Retinal pigment epithelial cell (primary cell): ENCODE results near the gene SEMA7A.
A peak's percentile ranks its signal among the peaks of the same experiment; 100 is the strongest.

Source experiments
- DNase-seq: peaks from one replicate; pipeline ENCODE4 v3.0.0-alpha.2; 2010; ENCODE audit warnings: low read depth
- H3K4me3 ChIP-seq: 2 replicates; pipeline ENCODE4 v1.5.1; 2011; ENCODE audit warnings: mild to moderate bottlenecking, low read length, control low read depth, moderate library complexity
- TF ChIP-seq, protein P1 (sequence below): conservative IDR thresholded peaks from 2 replicates; pipeline ENCODE4 v1.5.1; 2011; ENCODE audit warnings: low read depth, low read length, control low read depth, inconsistent platforms

The SEMA7A gene

DNA sequence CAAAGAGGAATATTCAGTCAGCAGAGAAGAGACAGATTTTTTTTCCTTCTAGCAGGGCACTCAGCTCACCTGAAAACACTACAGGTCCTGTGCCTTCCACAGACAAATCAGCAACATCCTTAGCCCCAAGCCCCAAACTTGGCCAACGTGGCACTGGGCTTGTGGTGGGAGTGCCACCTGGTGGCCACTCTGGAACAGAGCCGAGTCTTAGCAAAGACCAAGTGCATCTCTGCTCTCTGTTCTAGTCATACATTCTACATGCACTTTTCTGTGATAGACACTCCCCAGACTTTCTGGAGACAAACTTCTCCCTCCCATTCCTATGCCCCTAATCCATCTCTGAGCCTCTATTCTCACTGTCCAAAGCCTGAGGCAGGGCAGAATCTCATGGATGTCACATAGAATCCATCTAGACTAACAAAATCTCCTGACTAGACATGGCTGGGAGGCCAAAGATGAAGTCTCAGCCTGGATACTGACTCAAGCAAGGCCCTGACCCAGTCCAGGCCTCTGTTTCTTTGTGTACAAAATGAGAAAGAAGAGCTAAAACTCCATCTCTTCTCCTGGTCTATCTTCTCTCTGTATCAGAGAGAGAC lies 5.1 kb upstream of the SEMA7A start:
- no peak overlapping the region for H3K4me3 ChIP-seq
- TF ChIP-seq, protein P1, sequence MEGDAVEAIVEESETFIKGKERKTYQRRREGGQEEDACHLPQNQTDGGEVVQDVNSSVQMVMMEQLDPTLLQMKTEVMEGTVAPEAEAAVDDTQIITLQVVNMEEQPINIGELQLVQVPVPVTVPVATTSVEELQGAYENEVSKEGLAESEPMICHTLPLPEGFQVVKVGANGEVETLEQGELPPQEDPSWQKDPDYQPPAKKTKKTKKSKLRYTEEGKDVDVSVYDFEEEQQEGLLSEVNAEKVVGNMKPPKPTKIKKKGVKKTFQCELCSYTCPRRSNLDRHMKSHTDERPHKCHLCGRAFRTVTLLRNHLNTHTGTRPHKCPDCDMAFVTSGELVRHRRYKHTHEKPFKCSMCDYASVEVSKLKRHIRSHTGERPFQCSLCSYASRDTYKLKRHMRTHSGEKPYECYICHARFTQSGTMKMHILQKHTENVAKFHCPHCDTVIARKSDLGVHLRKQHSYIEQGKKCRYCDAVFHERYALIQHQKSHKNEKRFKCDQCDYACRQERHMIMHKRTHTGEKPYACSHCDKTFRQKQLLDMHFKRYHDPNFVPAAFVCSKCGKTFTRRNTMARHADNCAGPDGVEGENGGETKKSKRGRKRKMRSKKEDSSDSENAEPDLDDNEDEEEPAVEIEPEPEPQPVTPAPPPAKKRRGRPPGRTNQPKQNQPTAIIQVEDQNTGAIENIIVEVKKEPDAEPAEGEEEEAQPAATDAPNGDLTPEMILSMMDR, result peak; percentile 95
- DNase-seq, result no peak

DNA sequence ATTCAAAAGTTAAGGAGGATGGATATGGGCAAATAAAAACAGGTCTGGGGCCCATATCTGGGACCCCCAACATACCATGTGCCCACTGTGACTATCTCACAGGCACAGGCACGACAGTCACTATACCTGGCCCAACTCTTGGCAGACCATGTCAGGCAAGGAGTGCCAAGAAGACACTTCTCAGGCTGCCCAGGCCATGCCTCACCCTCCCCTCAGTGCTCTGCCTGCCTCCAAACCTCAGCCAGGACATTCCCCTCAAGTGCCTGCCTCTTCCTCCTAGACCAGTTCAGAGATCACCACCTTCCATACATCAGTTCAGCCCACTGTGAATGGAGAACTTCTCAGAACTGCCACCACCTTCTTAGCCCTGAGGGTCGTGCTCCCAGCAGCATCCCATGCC lies 4.4 kb upstream of the SEMA7A start:
- H3K4me3 ChIP-seq, result no peak overlapping the region
- TF ChIP-seq, protein P1, result no peak
- DNase-seq, result no peak

DNA sequence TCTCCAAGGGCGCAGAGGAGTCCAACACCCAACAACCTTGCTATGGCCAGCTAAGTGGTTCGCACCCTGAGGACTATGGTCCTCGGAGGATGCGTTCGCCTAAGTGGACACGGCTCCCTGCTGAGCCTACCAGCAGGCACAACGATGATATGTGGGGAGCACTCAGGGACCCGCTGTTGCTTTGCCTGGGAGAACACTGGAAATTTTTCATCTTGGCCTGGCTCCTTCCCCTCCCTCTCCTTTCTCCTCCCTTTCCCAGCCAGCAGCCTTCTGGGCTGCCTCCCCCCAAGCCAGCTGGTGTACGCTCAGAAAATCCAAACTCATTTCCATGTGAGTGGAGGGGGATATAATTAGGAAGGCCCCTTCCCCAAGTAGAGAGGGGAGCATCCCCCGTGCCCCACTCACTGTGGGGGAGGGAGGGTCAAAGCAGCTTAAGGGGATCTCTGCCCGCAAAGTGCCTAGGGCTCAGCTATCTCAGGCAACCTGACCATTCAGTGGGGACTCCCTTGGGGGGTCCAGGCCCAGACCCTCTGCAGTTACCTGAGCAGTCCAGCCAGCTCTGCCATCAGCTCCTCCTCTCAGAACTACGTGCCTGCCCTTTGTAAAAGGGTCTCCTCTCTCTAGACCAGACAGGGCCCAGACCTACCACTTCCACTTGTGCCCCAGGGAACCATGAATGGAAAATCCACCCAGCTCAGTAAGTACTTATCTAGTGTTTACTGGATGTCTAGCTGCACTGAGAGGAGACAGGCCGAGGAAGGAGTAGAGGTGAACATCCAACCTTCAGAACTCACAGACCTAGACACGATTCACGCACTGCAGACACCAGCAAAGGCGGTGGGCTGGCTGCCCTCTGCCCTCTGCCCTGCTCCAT lies 742 bp upstream of the SEMA7A start:
- TF ChIP-seq, protein P1, result no peak
- peak overlapping the region; percentile 45 for H3K4me3 ChIP-seq
- no peak for DNase-seq

DNA sequence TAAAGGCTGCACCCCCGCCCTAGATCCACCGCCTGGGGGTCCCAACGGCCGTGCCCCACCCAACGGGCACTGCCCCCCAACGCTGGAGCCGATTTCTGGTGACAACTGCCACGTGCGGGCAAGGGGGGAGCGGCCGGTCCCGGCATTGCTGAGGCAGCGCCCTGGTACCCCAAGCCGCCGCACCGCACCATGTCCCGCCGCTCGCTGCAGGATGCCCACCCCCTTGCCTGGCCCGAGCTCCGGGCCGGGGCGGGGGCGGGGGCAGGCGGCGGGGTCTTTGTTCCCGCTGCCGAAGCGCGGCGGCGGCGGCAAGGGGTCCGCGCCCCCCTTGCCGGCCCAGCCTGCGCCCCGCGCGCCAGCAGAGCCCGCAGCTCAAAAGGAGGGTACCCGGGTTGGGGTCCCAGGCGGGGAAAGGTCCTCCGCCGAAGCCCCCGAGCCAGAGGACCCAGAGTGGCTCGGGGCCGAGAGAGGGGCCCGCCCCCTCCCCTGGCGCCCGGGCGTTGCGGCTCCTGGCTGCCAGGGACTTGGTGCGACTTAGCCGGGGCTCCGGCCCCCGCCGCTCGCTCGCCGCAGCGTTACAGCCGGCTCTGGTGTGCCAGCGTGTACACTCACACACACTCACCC lies 678 bp downstream of the SEMA7A start:
- DNase-seq, result no peak
- peak overlapping the region; percentile 54 for H3K4me3 ChIP-seq
- TF ChIP-seq, protein P1, result no peak

DNA sequence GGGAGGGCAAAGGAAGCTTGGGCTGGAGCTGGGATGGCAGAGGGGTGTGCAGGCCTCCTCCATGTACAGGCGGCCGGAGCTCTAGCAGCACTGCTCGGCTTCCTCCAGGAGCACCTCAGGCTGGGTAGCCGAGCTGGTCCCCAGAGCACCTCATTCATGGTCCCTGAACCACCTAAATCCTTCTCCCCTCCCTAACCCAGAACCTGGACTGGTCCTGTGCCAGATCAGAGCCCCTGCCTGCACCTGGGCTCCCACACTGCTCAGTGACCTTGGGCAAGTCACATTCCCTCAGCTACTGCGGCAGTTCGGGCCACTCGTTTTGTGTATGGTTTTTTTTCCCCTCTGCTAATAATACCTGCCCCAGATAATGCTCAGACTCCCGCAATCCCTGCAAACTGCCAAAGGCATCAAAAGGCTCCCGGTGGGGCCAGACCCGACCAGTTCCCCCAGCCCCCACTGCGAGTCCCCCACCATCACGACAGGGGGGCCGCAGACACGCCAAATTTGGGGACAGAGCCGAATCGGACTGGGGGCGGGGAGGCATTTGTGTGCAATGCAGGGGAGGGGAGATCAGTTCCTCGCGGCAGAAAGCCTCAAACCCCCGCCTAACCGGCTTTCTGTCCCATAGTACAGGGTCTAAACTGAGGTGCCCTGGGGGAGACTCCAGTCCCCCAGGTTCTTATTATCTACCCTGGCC lies 1.3 kb downstream of the SEMA7A start:
- no peak for DNase-seq
- peak overlapping the region; percentile 32 for H3K4me3 ChIP-seq
- TF ChIP-seq, protein P1, result no peak

DNA sequence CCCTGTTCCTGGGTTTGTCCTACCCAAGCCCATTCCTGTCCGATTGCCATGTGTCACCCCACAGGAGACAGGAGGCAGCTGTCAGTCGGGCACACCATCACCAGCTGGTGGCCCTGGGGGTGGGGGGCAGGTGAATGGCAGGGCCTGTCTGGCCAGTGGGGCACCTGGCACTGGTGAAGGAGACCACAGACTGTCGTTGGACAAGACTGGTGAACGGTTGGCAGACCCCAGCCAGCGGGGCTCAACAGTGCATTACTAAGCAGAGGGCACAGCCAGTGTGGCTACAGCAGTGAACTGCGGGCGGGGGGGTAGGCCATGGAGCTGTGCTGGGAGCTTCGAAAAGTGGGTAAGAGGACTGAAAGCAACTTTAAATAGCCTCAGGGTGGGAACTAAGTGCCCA lies 2.1 kb downstream of the SEMA7A start:
- DNase-seq, result no peak
- TF ChIP-seq, protein P1, result no peak
- no peak overlapping the region for H3K4me3 ChIP-seq
